Neural cell (in vitro differentiated cells): ENCODE data around the gene FHL3. TPM values are rescaled to one million over a fixed set of nuclear protein-coding genes. Genes with fewer than 3 reads are reported as not detected.

ENCODE experiments used
- H2AFZ ChIP-seq: fragments of 200-600, 300-800 bp; sonication (generic), shearing (Covaris generic); 2 replicates; pipeline ENCODE4 v1.6.0; 2014; ENCODE audit warnings: low read depth, mild to moderate bottlenecking, antibody characterized with exemption, low read length, moderate library complexity
- H3F3A ChIP-seq: fragments of 200-600 bp; shearing (Covaris generic); 2 replicates; pipeline ENCODE4 v1.6.1; 2016; ENCODE audit warnings: mild to moderate bottlenecking, moderate library complexity, mixed read lengths, antibody characterized with exemption, low read length; ENCODE audit not compliant: insufficient read depth, poor library complexity, severe bottlenecking
- H3K27ac ChIP-seq: fragments of 200-600, 300-800 bp; sonication (generic), shearing (Covaris generic); 2 replicates; pipeline ENCODE4 v1.5.1; 2014; ENCODE audit warnings: mild to moderate bottlenecking, low read length, moderate library complexity
- H3K27me3 ChIP-seq: fragments of 300-800, 200-600 bp; sonication (generic), shearing (Covaris generic); 2 replicates; pipeline ENCODE4 v1.6.0; 2014; ENCODE audit warnings: mild to moderate bottlenecking, low read depth, low read length, moderate library complexity; ENCODE audit not compliant: insufficient read depth
- H3K36me3 ChIP-seq: fragments of 300-800, 200-600 bp; sonication (generic), shearing (Covaris generic); 2 replicates; pipeline ENCODE4 v1.5.1; 2014; ENCODE audit warnings: mild to moderate bottlenecking, antibody characterized with exemption, low read length, moderate library complexity; ENCODE audit not compliant: insufficient read depth
- H3K4me2 ChIP-seq: fragments of 300-800, 200-600 bp; sonication (generic), shearing (Covaris generic); 2 replicates; pipeline ENCODE4 v1.6.0; 2014; ENCODE audit warnings: mild to moderate bottlenecking, low read length
- H3K4me3 ChIP-seq: fragments of 300-800, 200-600 bp; sonication (generic), shearing (Covaris generic); 2 replicates; pipeline ENCODE4 v1.5.1; 2014; ENCODE audit warnings: mild to moderate bottlenecking, low read length, moderate library complexity
- H3K79me2 ChIP-seq: fragments of 200-600 bp; shearing (Covaris generic); replicated peaks from 2 replicates; pipeline ENCODE4 v1.6.0; 2014; ENCODE audit warnings: mild to moderate bottlenecking, low read length, moderate library complexity; ENCODE audit not compliant: insufficient read depth
- H3K9ac ChIP-seq: fragments of 300-800, 200-600 bp; sonication (generic), shearing (Covaris generic); 2 replicates; pipeline ENCODE4 v1.6.1; 2016; ENCODE audit warnings: mild to moderate bottlenecking, low read length, mixed read lengths
- H3K9me2 ChIP-seq: fragments of 200-600 bp; shearing (Covaris generic); 2 replicates; pipeline ENCODE4 v1.6.1; 2016; ENCODE audit warnings: mild to moderate bottlenecking, low read length, mixed read lengths; ENCODE audit not compliant: insufficient read depth
- H3K9me3 ChIP-seq: fragments of 200-600, 300-800 bp; sonication (generic), shearing (Covaris generic); 2 replicates; pipeline ENCODE4 v1.6.1; 2016; ENCODE audit warnings: mild to moderate bottlenecking, mixed run types, low read length, moderate library complexity, mixed read lengths
- H4K20me1 ChIP-seq: fragments of 200-600 bp; shearing (Covaris generic); 2 replicates; pipeline ENCODE4 v1.6.1; 2016; ENCODE audit warnings: mild to moderate bottlenecking, mixed run types; ENCODE audit not compliant: insufficient read depth
- CTCF ChIP-seq: fragments of 450-650 bp; IDR thresholded peaks from 2 replicates; pipeline ENCODE4 v1.5.1; 2014; ENCODE audit warnings: antibody characterized with exemption, mild to moderate bottlenecking, moderate library complexity; ENCODE audit not compliant: poor library complexity, severe bottlenecking
- EP300 ChIP-seq: fragments of 450-650 bp; conservative IDR thresholded peaks from 2 replicates; pipeline ENCODE4 v1.6.1; 2014; ENCODE audit warnings: antibody characterized with exemption, mild to moderate bottlenecking, moderate library complexity; ENCODE audit not compliant: poor library complexity, severe bottlenecking
- EZH2 ChIP-seq: fragments of 200-600, 300-800 bp; shearing (Covaris generic), sonication (generic); IDR thresholded peaks from 2 replicates; pipeline ENCODE4 v1.6.1; 2014; ENCODE audit warnings: antibody characterized with exemption, low read length, borderline replicate concordance, mild to moderate bottlenecking; ENCODE audit not compliant: insufficient read depth, poor library complexity, severe bottlenecking
- MXI1 ChIP-seq: fragments of 450-650 bp; conservative IDR thresholded peaks from 2 replicates; pipeline ENCODE4 v1.6.1; 2014; ENCODE audit warnings: antibody characterized with exemption, mild to moderate bottlenecking; ENCODE audit not compliant: poor library complexity, severe bottlenecking
- POLR2AphosphoS5 ChIP-seq: IDR thresholded peaks from 2 replicates; pipeline ENCODE4 v1.6.1; 2012
- RAD21 ChIP-seq: fragments of 450-650 bp; conservative IDR thresholded peaks from 2 replicates; pipeline ENCODE4 v1.6.1; 2014; ENCODE audit warnings: antibody characterized with exemption, mild to moderate bottlenecking, moderate library complexity
- REST ChIP-seq: IDR thresholded peaks from 2 replicates; pipeline ENCODE4 v1.6.1; 2012; ENCODE audit warnings: borderline replicate concordance
- SMC3 ChIP-seq: fragments of 450-650 bp; conservative IDR thresholded peaks from 2 replicates; pipeline ENCODE4 v1.6.1; 2014; ENCODE audit warnings: antibody characterized with exemption, mild to moderate bottlenecking, moderate library complexity; ENCODE audit not compliant: poor library complexity
- TAF1 ChIP-seq: IDR thresholded peaks from 2 replicates; pipeline ENCODE4 v1.6.1; 2012; ENCODE audit warnings: low read depth
- polyA plus RNA-seq: library from polyadenylated mRNA; depleted of rRNA; stranded (reverse); fragments of >200 nt; gene quantifications from 2 replicates; pipeline ENCODE4 v1.2.3, GENCODE V29; 2014

FHL3 gene
- polyA plus RNA-seq, 1 donor from 2014 or later, result 3.5 TPM

GRCh38 chr1:37998913-37999429, 6.3 kb downstream of the FHL3 start:
- Histone ChIP-seq H3K79me2 (no peaks in the 10 kb centered on the region), H3K9me2 (no peaks in the 10 kb centered on the region), H4K20me1 (no peaks in the 10 kb centered on the region), H3K9me3 (no peaks in the 10 kb centered on the region), H3K36me3 (no peaks in the 10 kb centered on the region), H3K9ac (no peak overlapping the region), H3F3A (no peaks in the 10 kb centered on the region), H3K27ac (no peak overlapping the region), H2AFZ (no peak overlapping the region), H3K4me3 (no peak overlapping the region), H3K27me3 (peaks cover 7% of the 10 kb centered on the region), H3K4me2 (no peak overlapping the region)
- TF ChIP-seq POLR2AphosphoS5 (no peak), RAD21 (no peak), REST (no peak), SMC3 (no peak), CTCF (no peak), EP300 (no peak), TAF1 (no peak), MXI1 (no peak), EZH2 (no peak)

GRCh38 chr1:37998089-37998808, 7.1 kb downstream of the FHL3 start:
- Histone ChIP-seq H2AFZ (no peak overlapping the region), H3K9me2 (no peaks in the 10 kb centered on the region), H3K9me3 (no peaks in the 10 kb centered on the region), H3K36me3 (no peaks in the 10 kb centered on the region), H3K79me2 (no peaks in the 10 kb centered on the region), H4K20me1 (no peaks in the 10 kb centered on the region), H3K4me2 (no peak overlapping the region), H3K9ac (no peak overlapping the region), H3F3A (no peaks in the 10 kb centered on the region), H3K27me3 (peaks cover 6% of the 10 kb centered on the region), H3K4me3 (no peak overlapping the region), H3K27ac (no peak overlapping the region)
- TF ChIP-seq RAD21 (no peak), TAF1 (no peak), POLR2AphosphoS5 (no peak), REST (no peak), MXI1 (no peak), SMC3 (no peak), EZH2 (no peak)
